Neural cell (in vitro differentiated cells): ENCODE results near the gene ITGB1BP1. TPM values are rescaled to one million over a fixed set of nuclear protein-coding genes. Genes with fewer than 3 reads are reported as not detected.

Experiments
- H2AFZ ChIP-seq: fragments of 200-600, 300-800 bp; sonication (generic), shearing (Covaris generic); 2 replicates; pipeline ENCODE4 v1.6.0; 2014; ENCODE audit warnings: low read depth, mild to moderate bottlenecking, antibody characterized with exemption, low read length, moderate library complexity
- H3F3A ChIP-seq: fragments of 200-600 bp; shearing (Covaris generic); 2 replicates; pipeline ENCODE4 v1.6.1; 2016; ENCODE audit warnings: mild to moderate bottlenecking, moderate library complexity, mixed read lengths, antibody characterized with exemption, low read length; ENCODE audit not compliant: insufficient read depth, poor library complexity, severe bottlenecking
- H3K27ac ChIP-seq: fragments of 200-600, 300-800 bp; sonication (generic), shearing (Covaris generic); 2 replicates; pipeline ENCODE4 v1.5.1; 2014; ENCODE audit warnings: mild to moderate bottlenecking, low read length, moderate library complexity
- H3K27me3 ChIP-seq: fragments of 300-800, 200-600 bp; sonication (generic), shearing (Covaris generic); 2 replicates; pipeline ENCODE4 v1.6.0; 2014; ENCODE audit warnings: mild to moderate bottlenecking, low read depth, low read length, moderate library complexity; ENCODE audit not compliant: insufficient read depth
- H3K36me3 ChIP-seq: fragments of 300-800, 200-600 bp; sonication (generic), shearing (Covaris generic); 2 replicates; pipeline ENCODE4 v1.5.1; 2014; ENCODE audit warnings: mild to moderate bottlenecking, antibody characterized with exemption, low read length, moderate library complexity; ENCODE audit not compliant: insufficient read depth
- H3K4me2 ChIP-seq: fragments of 300-800, 200-600 bp; sonication (generic), shearing (Covaris generic); 2 replicates; pipeline ENCODE4 v1.6.0; 2014; ENCODE audit warnings: mild to moderate bottlenecking, low read length
- H3K4me3 ChIP-seq: fragments of 300-800, 200-600 bp; sonication (generic), shearing (Covaris generic); 2 replicates; pipeline ENCODE4 v1.5.1; 2014; ENCODE audit warnings: mild to moderate bottlenecking, low read length, moderate library complexity
- H3K79me2 ChIP-seq: fragments of 200-600 bp; shearing (Covaris generic); replicated peaks from 2 replicates; pipeline ENCODE4 v1.6.0; 2014; ENCODE audit warnings: mild to moderate bottlenecking, low read length, moderate library complexity; ENCODE audit not compliant: insufficient read depth
- H3K9ac ChIP-seq: fragments of 300-800, 200-600 bp; sonication (generic), shearing (Covaris generic); 2 replicates; pipeline ENCODE4 v1.6.1; 2016; ENCODE audit warnings: mild to moderate bottlenecking, low read length, mixed read lengths
- H3K9me2 ChIP-seq: fragments of 200-600 bp; shearing (Covaris generic); 2 replicates; pipeline ENCODE4 v1.6.1; 2016; ENCODE audit warnings: mild to moderate bottlenecking, low read length, mixed read lengths; ENCODE audit not compliant: insufficient read depth
- H3K9me3 ChIP-seq: fragments of 200-600, 300-800 bp; sonication (generic), shearing (Covaris generic); 2 replicates; pipeline ENCODE4 v1.6.1; 2016; ENCODE audit warnings: mild to moderate bottlenecking, mixed run types, low read length, moderate library complexity, mixed read lengths
- H4K20me1 ChIP-seq: fragments of 200-600 bp; shearing (Covaris generic); 2 replicates; pipeline ENCODE4 v1.6.1; 2016; ENCODE audit warnings: mild to moderate bottlenecking, mixed run types; ENCODE audit not compliant: insufficient read depth
- CTCF ChIP-seq: fragments of 450-650 bp; IDR thresholded peaks from 2 replicates; pipeline ENCODE4 v1.5.1; 2014; ENCODE audit warnings: antibody characterized with exemption, mild to moderate bottlenecking, moderate library complexity; ENCODE audit not compliant: poor library complexity, severe bottlenecking
- EP300 ChIP-seq: fragments of 450-650 bp; conservative IDR thresholded peaks from 2 replicates; pipeline ENCODE4 v1.6.1; 2014; ENCODE audit warnings: antibody characterized with exemption, mild to moderate bottlenecking, moderate library complexity; ENCODE audit not compliant: poor library complexity, severe bottlenecking
- EZH2 ChIP-seq: fragments of 200-600, 300-800 bp; shearing (Covaris generic), sonication (generic); IDR thresholded peaks from 2 replicates; pipeline ENCODE4 v1.6.1; 2014; ENCODE audit warnings: antibody characterized with exemption, low read length, borderline replicate concordance, mild to moderate bottlenecking; ENCODE audit not compliant: insufficient read depth, poor library complexity, severe bottlenecking
- MXI1 ChIP-seq: fragments of 450-650 bp; conservative IDR thresholded peaks from 2 replicates; pipeline ENCODE4 v1.6.1; 2014; ENCODE audit warnings: antibody characterized with exemption, mild to moderate bottlenecking; ENCODE audit not compliant: poor library complexity, severe bottlenecking
- POLR2AphosphoS5 ChIP-seq: IDR thresholded peaks from 2 replicates; pipeline ENCODE4 v1.6.1; 2012
- RAD21 ChIP-seq: fragments of 450-650 bp; conservative IDR thresholded peaks from 2 replicates; pipeline ENCODE4 v1.6.1; 2014; ENCODE audit warnings: antibody characterized with exemption, mild to moderate bottlenecking, moderate library complexity
- REST ChIP-seq: IDR thresholded peaks from 2 replicates; pipeline ENCODE4 v1.6.1; 2012; ENCODE audit warnings: borderline replicate concordance
- SMC3 ChIP-seq: fragments of 450-650 bp; conservative IDR thresholded peaks from 2 replicates; pipeline ENCODE4 v1.6.1; 2014; ENCODE audit warnings: antibody characterized with exemption, mild to moderate bottlenecking, moderate library complexity; ENCODE audit not compliant: poor library complexity
- TAF1 ChIP-seq: IDR thresholded peaks from 2 replicates; pipeline ENCODE4 v1.6.1; 2012; ENCODE audit warnings: low read depth
- polyA plus RNA-seq: library from polyadenylated mRNA; depleted of rRNA; stranded (reverse); fragments of >200 nt; gene quantifications from 2 replicates; pipeline ENCODE4 v1.2.3, GENCODE V29; 2014

ITGB1BP1 gene
- polyA plus RNA-seq, 1 donor from 2014 or later = 98.0 TPM

- Histone ChIP-seq H3K27ac (no peak overlapping the region), H3K4me3 (no peak overlapping the region), H3F3A (no peaks in the 10 kb centered on the region), H3K36me3 (no peaks in the 10 kb centered on the region), H3K79me2 (no peaks in the 10 kb centered on the region), H3K9me3 (no peaks in the 10 kb centered on the region), H3K9ac (no peak overlapping the region), H3K9me2 (no peaks in the 10 kb centered on the region), H4K20me1 (no peaks in the 10 kb centered on the region), H3K27me3 (no peaks in the 10 kb centered on the region), H3K4me2 (no peak overlapping the region), H2AFZ (no peak overlapping the region)
- TF ChIP-seq EP300 = no peak
- no peak for TF ChIP-seq POLR2AphosphoS5
- TF ChIP-seq CTCF = no peak
- TF ChIP-seq REST = no peak
- no peak for TF ChIP-seq SMC3
- no peak for TF ChIP-seq EZH2
- no peak for TF ChIP-seq RAD21
- TF ChIP-seq TAF1 = no peak
- no peak for TF ChIP-seq MXI1
Measured at GRCh38 chr2:9378433-9379390, 44.6 kb downstream of the ITGB1BP1 start.

GRCh38 chr2:9377461-9378097 is 45.7 kb downstream of the ITGB1BP1 start:
- no peaks in the 10 kb centered on the region for H3K36me3 ChIP-seq
- no peak for TF ChIP-seq POLR2AphosphoS5
- no peak for TF ChIP-seq EP300
- no peak for TF ChIP-seq TAF1
- TF ChIP-seq REST = no peak
- no peak for TF ChIP-seq SMC3
- TF ChIP-seq MXI1 = no peak
- TF ChIP-seq CTCF = no peak
- TF ChIP-seq EZH2 = no peak
- TF ChIP-seq RAD21 = no peak

More at GRCh38 chr2:9377461-9378097, 45.7 kb downstream of the ITGB1BP1 start:
- Histone ChIP-seq H3K4me3 (no peak overlapping the region), H3K27ac (no peak overlapping the region), H4K20me1 (no peaks in the 10 kb centered on the region), H3F3A (no peaks in the 10 kb centered on the region), H3K4me2 (no peak overlapping the region), H2AFZ (no peak overlapping the region), H3K27me3 (no peaks in the 10 kb centered on the region), H3K9ac (no peak overlapping the region), H3K79me2 (no peaks in the 10 kb centered on the region), H3K9me3 (no peaks in the 10 kb centered on the region), H3K9me2 (no peaks in the 10 kb centered on the region)
